Measurements from ENCODE around the gene DENND1B. TPM values are rescaled to one million over a fixed set of nuclear protein-coding genes. Genes with fewer than 3 reads are reported as not detected.

Gene DENND1B
- total and polyA plus RNA-seq, 9 of the 15 experiments (the other 6 are each of a cell fraction or from before 2014, with no cell fraction given) = 2.1 to 12.1 (median 7.5) TPM

GRCh38 chr1:197781968-197782721 is 6.9 kb upstream of the DENND1B start:
- CTCF ChIA-PET (ENCODE audit: low intra/inter-chr PET ratio) = no interaction called here
- H3K4me2 ChIP-seq (ENCODE audit: insufficient read depth, low read length) = no peak overlapping the region
- H2AFZ ChIP-seq (ENCODE audit: low read depth, low read length) = peak overlapping the region; percentile 15; the same call in 1 of the 2 replicates
- WGBS (ENCODE audit: insufficient coverage, low coverage, missing lambda C conversion rate) = 38% methylated on average over 2 of the region's 2 CpGs
- no peaks in the 10 kb centered on the region for H3K79me2 ChIP-seq (ENCODE audit: control insufficient read depth, insufficient read depth, low read length)
- no peak overlapping the region for H3K27ac ChIP-seq (ENCODE audit: extremely low read depth, low read depth, low read length)
- no TSS peak for BruUV-seq (replicated peaks)
- no peaks in the 10 kb centered on the region for H3K9me3 ChIP-seq (replicated peaks; ENCODE audit: control insufficient read depth, insufficient read depth, low read depth, low read length)
- FAIRE-seq (no peak), DNase-seq (ENCODE audit: extremely low read depth in 1 of 4, low spot score in 3 of 4) (peak in 2 of 4 experiments; percentile 27 to 40), ATAC-seq (peak; percentile 33; the same call in 2 of the 3 replicates)
- H3K9me1 ChIP-seq (ENCODE audit: control insufficient read depth, insufficient read depth, low read length) = no peaks in the 10 kb centered on the region
- intact Hi-C loops (cut with micrococcal nuclease) (no loop called here), in situ Hi-C loops (cut with MboI) (no loop called here)
- no peaks in the 10 kb centered on the region for H3K36me3 ChIP-seq (ENCODE audit: control insufficient read depth, insufficient read depth, low read length)
- H3K9ac ChIP-seq (ENCODE audit: insufficient read depth in 1 of 2, low read depth in 2 of 2, low read length in 2 of 2) = no peak overlapping the region; a peak in 1 of 4 replicates
- H4K20me1 ChIP-seq (replicated peaks; ENCODE audit: control insufficient read depth, insufficient read depth, low read length) = no peaks in the 10 kb centered on the region
- POLR2A ChIA-PET = interaction anchor here (0.6 kb wide), 1 partner anchor 21 kb away, joined by 3 read pairs; no protein-coding TSS in a partner anchor
- H3K27me3 ChIP-seq (ENCODE audit: control insufficient read depth in 2 of 2, insufficient read depth in 2 of 2, low read length in 2 of 2) = no peaks in the 10 kb centered on the region
- H3K4me1 ChIP-seq (replicated peaks in 1 of 2; ENCODE audit: control insufficient read depth in 2 of 2, insufficient read depth in 2 of 2, low read length in 2 of 2) = peaks cover 3 to 9% of the 10 kb centered on the region in 2 experiments; a peak in 4 of 5 replicates
- H3K4me3 ChIP-seq = no peak overlapping the region
- TF ChIP-seq ZNF830 (CRISPR knock-in tag; IDR thresholded peaks at IDR 0.05) (no peak), CBFA2T3 (IDR thresholded peaks at IDR 0.05) (peak; percentile 62), CHAMP1 (IDR thresholded peaks at IDR 0.05) (peak; percentile 40; the same call in 1 of the 2 replicates), FOXA1 (IDR thresholded peaks at IDR 0.05; ENCODE audit: borderline replicate concordance) (no peak), MYNN (IDR thresholded peaks at IDR 0.05) (no peak), MYNN (CRISPR knock-in tag; IDR thresholded peaks at IDR 0.05) (no peak), E2F3 (CRISPR knock-in tag; IDR thresholded peaks at IDR 0.05) (no peak), FOXK2 (conservative IDR thresholded peaks at IDR 0.05 in 1 of 2, IDR thresholded peaks at IDR 0.05 in 1 of 2; ENCODE audit: low read depth in 2 of 2) (no peak), SMAD1 (IDR thresholded peaks at IDR 0.05; ENCODE audit: low read depth, low read length, partially characterized antibody) (no peak)
